HepG2 (cell line): ENCODE data around the gene FIS1. TPM values are rescaled to one million over a fixed set of nuclear protein-coding genes. Genes with fewer than 3 reads are reported as not detected.

Experiments used
- BRF2 ChIP-seq: sonication (generic); formaldehyde crosslinking; IDR thresholded peaks from 2 replicates; pipeline ENCODE4 v1.8.1; 2022; ENCODE audit warnings: mild to moderate bottlenecking, missing genetic modification reagents
- CHD4 ChIP-seq: fragments of 200-600 bp; sonication (generic); IDR thresholded peaks from 2 replicates; pipeline ENCODE4 v1.7.0; 2017; ENCODE audit warnings: mild to moderate bottlenecking, low read length, borderline replicate concordance
- HDAC1 ChIP-seq: sonication (generic); formaldehyde crosslinking; IDR thresholded peaks from 2 replicates; pipeline ENCODE4 v1.5.1; 2020; ENCODE audit warnings: mild to moderate bottlenecking, missing genetic modification reagents
- KAT8 ChIP-seq: IDR thresholded peaks from 2 replicates; pipeline ENCODE4 v1.6.1; 2016; ENCODE audit warnings: missing genetic modification reagents, missing compliant biosample characterization
- KDM5A ChIP-seq: fragments of 200-600 bp; sonication (generic); IDR thresholded peaks from 2 replicates; pipeline ENCODE4 v1.7.0; 2018; ENCODE audit warnings: antibody characterized with exemption, mild to moderate bottlenecking, low read length, borderline replicate concordance
- MYC ChIP-seq: sonication (generic); formaldehyde crosslinking; IDR thresholded peaks from 2 replicates; pipeline ENCODE4 v1.9.0; 2021; ENCODE audit warnings: missing genetic modification reagents, borderline replicate concordance
- PATZ1 ChIP-seq: sonication (generic); formaldehyde crosslinking; IDR thresholded peaks from 2 replicates; pipeline ENCODE4 v1.4.0; 2020; ENCODE audit warnings: missing genetic modification reagents
- RAD21 ChIP-seq: fragments of 450-650 bp; formaldehyde crosslinking; IDR thresholded peaks from 2 replicates; pipeline ENCODE4 v1.5.0; 2020; ENCODE audit warnings: mild to moderate bottlenecking
- RFX1 ChIP-seq: fragments of 450-650 bp; IDR thresholded peaks from 2 replicates; pipeline ENCODE4 v1.6.1; 2017
- SNAPC2 ChIP-seq: sonication (generic); formaldehyde crosslinking; IDR thresholded peaks from 2 replicates; pipeline ENCODE4 v1.8.1; 2022; ENCODE audit warnings: mild to moderate bottlenecking, missing genetic modification reagents
- TP53 ChIP-seq: sonication (generic); formaldehyde crosslinking; conservative IDR thresholded peaks from 2 replicates; pipeline ENCODE4 v1.4.0; 2020; ENCODE audit warnings: missing genetic modification reagents
- TRIM24 ChIP-seq: sonication (generic); formaldehyde crosslinking; IDR thresholded peaks from 2 replicates; pipeline ENCODE4 v1.8.0; 2022; ENCODE audit warnings: mild to moderate bottlenecking, missing genetic modification reagents
- ZBTB43 ChIP-seq: sonication (generic); formaldehyde crosslinking; conservative IDR thresholded peaks from 2 replicates; pipeline ENCODE4 v1.4.0; 2020; ENCODE audit warnings: missing genetic modification reagents
- ZFP90 ChIP-seq: sonication (generic); formaldehyde crosslinking; IDR thresholded peaks from 2 replicates; pipeline ENCODE4 v1.8.0; 2022; ENCODE audit warnings: missing genetic modification reagents, mild to moderate bottlenecking, inconsistent platforms, borderline replicate concordance
- ZNF430 ChIP-seq: sonication (generic); formaldehyde crosslinking; IDR thresholded peaks from 2 replicates; pipeline ENCODE4 v1.9.0; 2021; ENCODE audit warnings: mild to moderate bottlenecking, missing genetic modification reagents
- ZNF646 ChIP-seq: sonication (generic); formaldehyde crosslinking; IDR thresholded peaks from 2 replicates; pipeline ENCODE4 v1.9.0; 2021; ENCODE audit warnings: mild to moderate bottlenecking, missing genetic modification reagents
- ZNF724P ChIP-seq: sonication (generic); formaldehyde crosslinking; IDR thresholded peaks from 2 replicates; pipeline ENCODE4 v1.8.0; 2022; ENCODE audit warnings: missing genetic modification reagents, borderline replicate concordance
- ZSCAN22 ChIP-seq: sonication (generic); formaldehyde crosslinking; IDR thresholded peaks from 2 replicates; pipeline ENCODE4 v1.4.0; 2020; ENCODE audit warnings: mild to moderate bottlenecking, missing genetic modification reagents
- polyA plus RNA-seq, 8 experiments: library from polyadenylated mRNA; depleted of rRNA in 3 of 8; stranded (reverse) in 7 of 8; unstranded in 1 of 8; fragments of >200 nt; fragmentation: Illumina TruSeq in 4 of 8; extraction: Trizol in 4 of 8; gene quantifications; 2 replicates each; pipeline versions ENCODE4 v1.2.1 to v1.2.3, GENCODE V29; 2011 to 2016; ENCODE audit warnings: low read depth in 4 of 8, missing spikeins in 1 of 8, mixed read lengths in 1 of 8; ENCODE audit not compliant: insufficient read depth in 1 of 8
- total RNA-seq, 5 experiments: library from RNA; depleted of rRNA; stranded (reverse); fragments of >200 nt; fragmentation: Illumina TruSeq; extraction: Trizol; gene quantifications; 2 replicates each; pipeline ENCODE4 v1.2.3, GENCODE V29; 2016; ENCODE audit warnings: low read depth in 1 of 5

FIS1 gene
- total and polyA plus RNA-seq, 2 of the 13 experiments (the other 11 are each of a cell fraction or from before 2014, with no cell fraction given): 97.5 to 101 TPM

- no peak for TF ChIP-seq RFX1
- peak; percentile 56; the same call in 1 of the 2 replicates for TF ChIP-seq HDAC1 (CRISPR knock-in tag)
- 0 out of 2 replicates have a peak, but pooled peaks have one; percentile 41 for TF ChIP-seq ZNF646 (CRISPR knock-in tag)
- peak; percentile 70 for TF ChIP-seq MYC
- peak; percentile 51; the same call in 1 of the 2 replicates for TF ChIP-seq KDM5A
- 0 out of 2 replicates have a peak, but pooled peaks have one; percentile 28 for TF ChIP-seq ZFP90
- TF ChIP-seq RAD21: 0 out of 2 replicates have a peak, but pooled peaks have one; percentile 31
- TF ChIP-seq ZBTB43 (CRISPR knock-in tag): 0 out of 2 replicates have a peak, but pooled peaks have one; percentile 33
- TF ChIP-seq ZNF724P (CRISPR knock-in tag): no peak
- peak; percentile 23; the same call in 1 of the 2 replicates for TF ChIP-seq KAT8 (CRISPR knock-in tag)
- peak; percentile 58; the same call in 1 of the 2 replicates for TF ChIP-seq BRF2
- no peak for TF ChIP-seq TRIM24 (CRISPR knock-in tag)
- TF ChIP-seq CHD4: peak; percentile 46; the same call in 1 of the 2 replicates
- TF ChIP-seq ZSCAN22 (CRISPR knock-in tag): no peak
- no peak for TF ChIP-seq TP53
- TF ChIP-seq ZNF430 (CRISPR knock-in tag): peak; percentile 68
- peak; percentile 84 for TF ChIP-seq PATZ1 (CRISPR knock-in tag)
- TF ChIP-seq SNAPC2 (CRISPR knock-in tag): peak; percentile 82
Measured at GRCh38 chr7:101201695-101202602, 42.9 kb downstream of the FIS1 start (continued).
